Activated CD4-positive, CD25-positive, alpha-beta regulatory T cell treated with anti-CD3 and anti-CD28 coated beads, Interleukin-2, amount 50 U/mL, for 72 hours (primary cell): Measurements from ENCODE around the gene LOXHD1.

ENCODE experiments used
- DNase-seq: peaks from one replicate; pipeline ENCODE4 v3.0.0; 2021

Gene LOXHD1, protein sequence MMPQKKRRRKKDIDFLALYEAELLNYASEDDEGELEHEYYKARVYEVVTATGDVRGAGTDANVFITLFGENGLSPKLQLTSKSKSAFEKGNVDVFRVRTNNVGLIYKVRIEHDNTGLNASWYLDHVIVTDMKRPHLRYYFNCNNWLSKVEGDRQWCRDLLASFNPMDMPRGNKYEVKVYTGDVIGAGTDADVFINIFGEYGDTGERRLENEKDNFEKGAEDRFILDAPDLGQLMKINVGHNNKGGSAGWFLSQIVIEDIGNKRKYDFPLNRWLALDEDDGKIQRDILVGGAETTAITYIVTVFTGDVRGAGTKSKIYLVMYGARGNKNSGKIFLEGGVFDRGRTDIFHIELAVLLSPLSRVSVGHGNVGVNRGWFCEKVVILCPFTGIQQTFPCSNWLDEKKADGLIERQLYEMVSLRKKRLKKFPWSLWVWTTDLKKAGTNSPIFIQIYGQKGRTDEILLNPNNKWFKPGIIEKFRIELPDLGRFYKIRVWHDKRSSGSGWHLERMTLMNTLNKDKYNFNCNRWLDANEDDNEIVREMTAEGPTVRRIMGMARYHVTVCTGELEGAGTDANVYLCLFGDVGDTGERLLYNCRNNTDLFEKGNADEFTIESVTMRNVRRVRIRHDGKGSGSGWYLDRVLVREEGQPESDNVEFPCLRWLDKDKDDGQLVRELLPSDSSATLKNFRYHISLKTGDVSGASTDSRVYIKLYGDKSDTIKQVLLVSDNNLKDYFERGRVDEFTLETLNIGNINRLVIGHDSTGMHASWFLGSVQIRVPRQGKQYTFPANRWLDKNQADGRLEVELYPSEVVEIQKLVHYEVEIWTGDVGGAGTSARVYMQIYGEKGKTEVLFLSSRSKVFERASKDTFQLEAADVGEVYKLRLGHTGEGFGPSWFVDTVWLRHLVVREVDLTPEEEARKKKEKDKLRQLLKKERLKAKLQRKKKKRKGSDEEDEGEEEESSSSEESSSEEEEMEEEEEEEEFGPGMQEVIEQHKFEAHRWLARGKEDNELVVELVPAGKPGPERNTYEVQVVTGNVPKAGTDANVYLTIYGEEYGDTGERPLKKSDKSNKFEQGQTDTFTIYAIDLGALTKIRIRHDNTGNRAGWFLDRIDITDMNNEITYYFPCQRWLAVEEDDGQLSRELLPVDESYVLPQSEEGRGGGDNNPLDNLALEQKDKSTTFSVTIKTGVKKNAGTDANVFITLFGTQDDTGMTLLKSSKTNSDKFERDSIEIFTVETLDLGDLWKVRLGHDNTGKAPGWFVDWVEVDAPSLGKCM (N-terminal part only)

DNA sequence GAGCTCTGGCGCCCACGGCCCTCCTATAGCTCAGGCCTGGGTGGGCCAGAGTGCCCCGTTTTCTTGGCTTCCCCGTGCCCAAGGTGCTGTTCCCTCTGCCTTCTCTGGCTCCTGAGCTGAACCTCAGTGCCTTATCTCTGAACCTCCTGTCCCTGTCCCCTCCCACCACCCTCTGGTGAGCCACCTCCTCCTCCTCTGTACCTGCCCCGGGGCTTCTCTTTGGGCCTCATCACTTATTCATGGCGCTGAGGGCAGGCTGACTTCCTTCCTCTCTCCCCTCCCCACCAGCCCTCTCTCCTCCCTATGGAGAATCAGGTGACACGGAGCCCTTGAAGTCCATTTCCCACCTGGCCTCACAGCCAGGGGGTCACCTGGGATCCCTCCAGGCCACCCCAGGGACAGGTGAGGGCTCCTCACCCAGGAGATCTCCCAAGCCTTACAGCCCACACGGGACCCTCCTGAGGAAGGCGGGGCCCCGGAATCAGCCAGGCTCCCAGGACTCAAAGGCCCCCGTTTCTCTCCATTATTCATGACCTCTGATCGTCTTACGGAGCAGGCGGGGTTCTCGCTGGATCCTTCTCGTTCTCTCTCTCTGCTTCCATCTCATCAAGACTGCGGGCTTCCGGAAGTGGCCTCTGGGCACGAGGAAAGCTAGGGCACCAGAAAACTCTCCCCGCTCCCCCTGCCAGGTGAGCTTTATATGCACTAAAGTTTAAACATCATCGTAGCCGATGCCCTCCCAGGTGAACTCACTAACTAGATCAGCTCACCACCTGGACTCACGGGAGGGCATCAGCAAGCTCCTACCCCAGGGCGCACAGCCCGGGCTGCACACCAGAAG lies at the start of gene LOXHD1:
Gene LOXHD1 (minus strand): TSS at position 106 of the 841 bp plus-strand sequence. CDS start 187 bp downstream, outside the sequence.
- no peak for DNase-seq

DNA sequence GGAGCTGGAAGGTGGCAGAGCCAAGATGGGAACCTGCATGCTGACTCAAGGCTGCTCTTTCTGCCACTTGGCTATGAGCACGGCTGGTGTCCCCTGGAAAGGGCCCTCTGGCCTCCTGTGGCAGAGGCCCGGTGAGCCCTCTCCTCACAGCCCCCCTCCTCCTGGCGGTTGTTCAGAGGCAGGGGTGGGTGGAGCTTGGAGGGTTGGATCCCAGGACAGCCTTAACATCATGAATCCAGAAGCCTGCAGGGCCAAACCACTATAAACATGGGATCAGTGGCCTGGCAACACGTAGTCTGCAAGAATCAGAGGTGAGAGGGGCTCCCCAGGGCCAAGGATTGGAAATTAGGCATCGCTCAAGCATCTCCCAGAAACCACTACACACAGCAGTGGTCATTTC lies 48.5 kb upstream of the LOXHD1 start:
- DNase-seq = no peak

DNA sequence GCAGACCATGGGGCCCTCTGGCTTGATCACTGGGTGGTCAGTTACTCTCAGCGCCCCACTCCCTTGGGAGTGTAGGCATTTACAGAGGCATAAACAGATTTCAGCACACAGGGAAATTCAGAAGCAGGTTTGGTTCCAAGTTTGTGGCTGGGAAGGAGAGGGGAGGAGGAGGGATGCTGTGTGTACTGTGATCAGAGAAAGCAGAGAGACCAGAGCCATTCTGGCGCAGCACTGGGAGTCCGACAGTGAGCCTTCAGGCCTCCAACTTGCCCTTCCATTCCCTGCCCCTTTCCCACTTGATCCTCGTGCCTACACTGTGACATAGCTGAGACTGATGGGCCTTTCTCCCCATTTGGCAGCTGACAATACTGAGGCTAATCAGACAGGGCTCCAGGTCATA lies 47.8 kb upstream of the LOXHD1 start:
- no peak for DNase-seq

DNA sequence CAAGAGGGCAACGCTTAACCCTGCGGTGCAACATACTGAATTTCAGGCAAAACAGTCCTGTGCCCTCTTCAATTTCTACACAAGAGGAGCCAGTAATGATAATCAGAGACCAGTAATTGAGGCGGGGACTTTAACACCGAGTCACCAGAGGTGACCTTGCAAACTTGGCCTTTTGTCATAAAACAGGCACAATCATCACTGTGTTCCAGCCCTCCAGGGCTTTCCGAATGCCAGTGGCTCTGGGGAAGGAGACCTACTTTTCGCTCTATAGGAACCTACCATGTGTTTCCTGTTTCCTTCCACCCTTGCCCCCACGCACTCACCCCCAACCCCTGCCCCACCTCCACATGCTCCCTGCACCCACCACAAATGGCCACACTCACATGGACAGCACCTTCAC lies 47.2 kb upstream of the LOXHD1 start:
- no peak for DNase-seq

DNA sequence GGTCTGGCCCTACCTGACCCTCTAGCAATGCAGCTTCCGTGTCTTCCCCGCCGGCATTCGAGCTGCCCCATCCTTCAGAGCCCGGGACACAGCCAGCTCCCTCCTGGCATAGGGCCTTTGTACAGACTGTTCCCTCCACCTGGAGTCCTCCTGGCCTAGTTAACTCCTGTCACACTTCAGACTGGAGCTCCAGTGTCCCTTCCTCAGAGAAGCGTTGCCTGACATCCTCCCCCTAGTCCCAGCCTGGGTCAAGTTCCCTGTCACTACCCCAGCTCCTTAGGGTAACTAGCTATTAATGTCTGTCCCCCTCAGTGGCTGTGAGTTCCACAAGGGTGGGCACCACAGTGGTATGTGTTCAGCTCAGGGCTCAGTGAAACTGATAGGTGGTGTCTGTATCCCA lies 45.5 kb upstream of the LOXHD1 start:
- no peak for DNase-seq

DNA sequence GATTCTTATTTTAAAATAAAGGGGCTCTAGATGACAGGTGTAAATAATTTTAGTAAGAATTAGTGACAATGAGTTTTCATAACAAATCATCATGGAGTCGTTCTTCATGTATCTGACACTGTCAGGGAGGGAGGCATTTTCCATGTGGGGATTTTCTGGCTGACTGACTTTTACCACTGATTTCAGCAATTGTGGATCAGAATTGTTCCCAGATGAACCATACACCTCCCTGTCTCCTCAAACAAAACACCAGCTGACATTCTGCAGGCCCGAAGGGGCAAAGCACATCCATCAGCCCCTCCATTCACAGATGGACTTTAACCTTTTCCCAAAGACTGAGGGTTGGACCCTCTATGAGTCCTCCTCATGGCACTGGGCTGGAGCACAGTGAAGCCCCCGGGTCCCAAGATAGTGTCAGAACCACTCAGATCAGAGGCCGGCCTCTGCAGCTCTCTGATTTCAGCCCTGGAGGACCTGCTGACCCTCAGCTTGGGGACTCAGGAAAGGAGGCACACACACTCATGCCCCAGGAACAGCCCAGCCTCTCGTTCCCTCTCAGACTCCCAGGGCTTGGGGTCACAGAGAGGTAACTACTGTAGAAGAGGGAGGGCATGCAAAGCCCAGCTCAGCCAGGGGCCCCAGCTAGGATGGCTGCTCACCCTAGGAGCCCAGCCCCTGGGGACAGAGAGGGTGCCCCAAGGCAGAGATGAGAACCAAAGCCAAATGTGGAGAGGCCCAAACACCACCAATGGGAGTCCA lies 43.2 kb upstream of the LOXHD1 start:
- no peak for DNase-seq

DNA sequence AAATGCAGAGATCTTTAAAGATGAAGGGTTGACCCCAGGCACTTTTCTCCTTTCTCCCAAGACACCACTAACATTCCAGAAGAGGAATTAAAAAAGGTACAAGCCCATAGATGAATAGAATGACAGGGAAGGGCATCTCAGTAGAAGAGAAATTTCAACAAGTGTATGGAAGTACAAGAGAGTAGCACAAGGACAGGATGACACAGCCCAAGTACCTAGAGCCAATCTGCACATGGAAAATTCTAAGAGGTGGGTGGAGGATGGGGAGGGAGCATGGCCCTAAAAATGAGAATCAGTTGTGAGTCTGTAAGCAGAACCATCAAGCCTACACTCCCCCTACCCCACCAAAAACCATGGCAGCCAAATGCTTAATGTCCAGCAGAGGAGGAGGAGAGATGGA lies 39.7 kb upstream of the LOXHD1 start:
- no peak for DNase-seq

DNA sequence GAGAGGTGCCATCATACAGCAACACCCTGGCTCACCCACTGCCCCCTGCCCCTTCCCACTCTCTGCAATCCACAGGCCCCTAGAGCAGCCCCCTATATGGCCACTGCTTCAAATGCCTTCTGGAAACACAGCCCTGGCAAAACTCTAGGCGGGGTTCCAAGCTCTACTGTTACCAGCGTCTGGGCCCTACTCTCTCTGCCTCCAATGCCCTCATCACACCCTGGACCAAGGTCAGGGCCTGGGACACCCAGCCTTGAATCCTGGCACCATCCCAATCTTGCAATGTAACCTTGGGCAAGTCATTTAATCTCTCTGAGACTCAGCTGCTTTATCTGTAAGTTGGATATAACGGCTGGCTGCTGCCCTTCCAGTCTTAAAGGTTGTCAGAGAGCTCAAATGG lies 39.2 kb upstream of the LOXHD1 start:
- DNase-seq = no peak

DNA sequence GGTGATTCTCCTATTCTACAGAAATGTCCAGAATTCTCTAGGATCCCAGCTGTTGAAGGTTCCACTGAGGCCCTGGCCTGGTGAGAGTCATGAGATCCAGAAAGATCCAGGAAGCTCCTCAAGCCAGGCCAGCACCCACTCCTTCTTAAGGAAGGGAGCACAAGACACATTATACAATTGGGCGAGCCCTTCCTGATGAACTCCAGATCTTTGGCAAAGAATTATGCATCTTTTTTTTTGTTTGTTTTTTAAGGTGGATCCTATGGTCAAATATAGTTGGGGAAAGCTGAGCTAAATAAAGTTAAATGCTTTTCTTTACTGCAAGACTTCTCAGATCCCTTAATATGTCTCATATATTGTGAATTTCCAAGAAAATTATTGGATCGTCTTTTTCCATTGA lies 37.0 kb upstream of the LOXHD1 start:
- no peak for DNase-seq

DNA sequence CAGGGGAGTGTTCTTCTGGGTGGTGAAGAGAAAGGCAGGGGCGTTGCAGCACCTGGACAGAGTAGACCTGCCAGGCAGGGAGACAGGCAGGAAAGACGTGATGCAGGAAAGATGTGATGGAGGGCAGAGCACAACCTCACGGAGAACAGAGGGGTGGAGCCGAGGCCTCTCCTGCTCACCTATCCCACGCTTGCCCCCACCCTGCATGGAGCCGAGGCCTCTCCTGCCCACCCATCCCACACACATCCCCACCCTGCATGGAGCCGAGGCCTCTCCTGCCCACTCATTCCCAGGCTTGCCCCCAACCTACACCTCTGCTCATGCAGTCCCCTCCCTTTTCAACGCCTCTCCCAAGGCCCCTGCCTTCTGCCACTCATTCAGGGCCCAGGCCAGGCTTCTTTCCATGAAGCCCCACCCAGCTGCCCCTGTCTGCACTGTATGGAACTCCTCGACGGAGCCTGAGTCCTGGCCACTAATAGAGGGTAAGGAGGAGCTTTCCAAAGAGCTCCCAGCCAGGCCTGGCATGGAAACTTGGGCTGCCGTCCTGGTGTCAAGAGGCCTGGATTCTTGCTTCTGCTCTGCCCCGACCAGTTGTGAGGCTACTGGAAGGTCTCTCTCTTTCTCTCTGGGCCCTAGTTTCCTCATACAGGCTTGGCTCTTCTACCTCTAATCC lies 32.0 kb upstream of the LOXHD1 start:
- no peak for DNase-seq

DNA sequence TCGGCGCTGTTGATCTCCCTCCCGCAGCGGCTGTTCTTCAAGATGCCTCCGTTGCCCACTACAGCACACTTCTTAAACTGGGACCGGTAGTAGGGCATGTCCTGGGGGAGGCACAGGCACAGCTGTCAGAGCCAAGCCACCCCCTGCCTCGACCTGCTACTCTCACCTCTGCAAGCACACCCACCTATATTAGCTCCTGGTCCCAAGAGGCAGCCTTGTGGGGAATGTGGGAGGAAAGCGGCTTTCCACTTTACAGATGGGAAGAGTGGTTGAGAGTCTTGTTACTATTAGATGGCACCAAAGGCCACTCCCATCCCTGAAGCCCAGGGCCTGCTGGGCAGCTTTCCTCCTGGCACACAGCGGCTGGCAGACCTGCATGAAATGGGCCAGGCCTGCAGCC lies 29.2 kb upstream of the LOXHD1 start:
- no peak for DNase-seq

DNA sequence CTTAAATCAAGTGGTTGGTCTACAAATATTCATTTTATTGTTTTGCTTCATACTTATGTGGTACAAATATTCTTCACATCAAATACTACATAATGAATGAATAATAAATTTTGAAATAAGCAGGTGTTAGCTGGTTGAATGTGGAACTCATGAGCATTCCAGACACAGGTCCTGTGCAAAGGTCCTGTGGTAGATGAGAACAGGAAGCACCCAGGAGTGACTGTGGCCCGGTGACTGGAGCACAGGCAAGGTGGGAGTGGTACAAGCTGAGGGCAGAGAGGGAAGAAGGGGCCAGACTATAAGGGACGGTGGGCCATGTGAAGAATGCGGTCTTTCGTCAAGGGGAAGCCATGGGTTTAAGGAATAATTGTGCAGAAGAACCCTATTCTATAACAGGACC lies 26.2 kb upstream of the LOXHD1 start:
- DNase-seq = no peak

DNA sequence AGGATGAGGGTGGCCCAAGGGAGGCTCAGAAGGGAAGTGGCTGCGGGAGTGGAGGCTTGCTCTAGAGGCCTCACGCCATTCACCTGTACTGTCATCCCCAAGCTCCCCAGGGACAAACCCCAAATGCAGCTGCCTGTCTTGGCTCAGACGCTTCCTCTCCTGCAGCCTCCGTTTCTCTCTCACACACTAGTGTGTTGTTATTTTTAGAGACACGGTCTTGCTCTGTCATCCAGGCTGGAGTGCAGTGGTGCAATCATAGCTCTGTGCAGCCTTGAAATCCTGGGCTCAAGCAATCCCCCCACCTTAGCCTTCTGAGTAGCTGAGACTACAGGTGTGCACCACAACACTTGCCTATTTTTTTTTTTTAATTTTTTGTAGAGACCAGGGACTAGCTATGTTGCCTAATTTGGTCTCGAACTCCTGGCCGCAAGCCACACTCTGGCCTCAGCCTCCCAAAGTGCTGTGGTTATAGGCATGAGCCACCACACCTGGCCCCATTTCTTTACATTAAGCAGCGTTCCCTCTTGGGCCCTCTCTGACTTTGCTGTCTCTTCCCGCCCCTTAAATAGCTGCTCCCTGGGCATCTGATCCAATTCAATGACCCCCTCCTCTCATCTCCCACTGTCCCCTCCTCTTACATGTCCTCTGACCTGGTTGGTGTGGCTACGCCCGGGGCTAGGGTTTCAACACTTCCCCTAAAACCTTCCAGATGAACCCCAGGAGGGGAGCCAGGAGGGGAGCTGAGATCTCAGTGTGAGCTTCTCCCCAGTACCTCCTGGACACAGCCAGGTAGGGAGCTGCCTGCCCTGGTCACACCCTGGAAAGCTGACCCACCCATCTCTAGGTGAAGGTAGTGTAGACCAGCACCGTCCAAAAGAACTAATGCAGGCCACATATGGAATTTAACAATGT lies 24.0 kb upstream of the LOXHD1 start:
- no peak for DNase-seq

DNA sequence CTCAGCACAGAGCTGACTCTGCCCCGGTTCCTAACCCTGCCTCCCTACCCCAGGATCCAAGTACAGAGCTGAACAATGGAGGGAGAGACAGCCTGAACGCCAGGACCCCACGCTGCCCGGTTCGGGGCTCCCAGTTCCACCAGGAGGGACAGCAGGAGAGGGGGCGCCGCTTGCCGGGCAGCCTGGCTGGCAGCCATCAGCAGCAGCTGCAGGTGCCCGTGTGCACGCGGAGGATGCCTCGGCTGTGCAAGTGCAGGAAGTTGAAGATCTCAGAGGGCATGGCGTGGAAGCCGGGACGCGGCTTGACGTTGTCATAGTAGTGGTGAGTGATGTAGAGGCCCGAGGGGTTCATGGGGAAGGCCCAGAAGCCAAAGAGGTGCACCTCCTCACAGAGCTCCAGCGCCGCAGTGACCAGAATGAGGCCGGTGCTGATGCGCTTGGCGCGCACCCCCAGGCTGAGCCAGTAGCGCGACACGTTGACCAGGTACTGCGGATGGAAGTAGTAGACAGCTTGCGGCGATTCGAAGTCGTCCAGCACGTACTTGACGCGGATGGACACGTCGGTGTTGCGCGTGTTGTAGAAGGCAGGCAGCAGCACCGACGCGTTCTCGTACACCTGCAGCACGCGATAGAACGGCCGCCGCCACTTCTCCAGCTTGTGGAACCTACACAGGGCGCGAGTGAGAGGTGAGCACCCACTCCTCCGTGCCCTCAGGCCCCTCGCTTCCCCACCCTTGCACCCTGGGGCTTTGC lies 23.0 kb upstream of the LOXHD1 start:
- no peak for DNase-seq

DNA sequence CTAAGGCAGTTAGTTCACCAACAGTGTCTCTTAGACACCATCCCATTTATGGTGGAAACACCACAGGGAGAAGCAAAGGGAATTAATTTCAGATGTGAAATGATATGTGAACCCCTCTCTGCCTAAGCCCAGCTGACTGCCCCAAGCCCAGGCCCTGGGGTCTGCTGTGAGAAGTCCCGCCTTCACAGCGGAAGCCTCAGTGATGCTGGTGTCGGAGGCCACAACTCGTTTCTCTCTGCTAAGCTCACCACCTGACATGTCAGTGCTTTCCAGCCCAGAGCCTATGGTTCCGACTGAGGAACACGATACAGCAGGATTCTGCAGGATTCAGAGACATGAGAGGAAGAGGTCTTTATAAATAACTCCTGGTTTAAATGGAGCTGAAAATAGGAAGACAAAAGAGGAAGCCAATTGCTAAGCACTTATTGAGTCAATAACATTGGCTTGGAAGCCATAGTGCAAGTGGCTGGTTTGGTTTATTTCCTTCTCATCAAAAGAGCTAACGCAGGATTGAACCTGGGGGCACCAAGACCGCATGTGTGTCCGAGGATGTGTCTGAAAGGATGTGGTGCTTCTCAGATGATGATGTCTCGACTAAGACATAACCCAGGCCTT lies 21.9 kb upstream of the LOXHD1 start:
- no peak for DNase-seq

DNA sequence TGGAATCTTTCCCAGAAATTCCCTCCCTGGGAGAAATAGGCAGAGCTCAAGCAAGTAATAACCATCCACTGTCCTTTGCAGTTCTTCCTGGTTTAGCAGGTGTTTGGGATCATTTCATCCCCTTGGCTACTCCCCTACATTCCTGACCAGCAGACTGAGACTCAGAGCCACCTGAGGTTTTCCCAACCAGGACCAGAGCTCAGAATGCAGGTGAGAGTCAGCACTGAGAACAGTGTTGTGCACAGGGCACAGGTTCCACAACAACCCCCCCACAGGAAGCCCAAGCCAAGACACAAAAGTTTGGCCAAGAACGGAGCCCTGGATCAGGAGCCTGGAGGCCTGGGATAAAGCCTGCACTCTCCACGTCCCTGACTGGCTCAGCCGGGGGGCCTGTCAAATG lies 21.0 kb upstream of the LOXHD1 start:
- DNase-seq = no peak

DNA sequence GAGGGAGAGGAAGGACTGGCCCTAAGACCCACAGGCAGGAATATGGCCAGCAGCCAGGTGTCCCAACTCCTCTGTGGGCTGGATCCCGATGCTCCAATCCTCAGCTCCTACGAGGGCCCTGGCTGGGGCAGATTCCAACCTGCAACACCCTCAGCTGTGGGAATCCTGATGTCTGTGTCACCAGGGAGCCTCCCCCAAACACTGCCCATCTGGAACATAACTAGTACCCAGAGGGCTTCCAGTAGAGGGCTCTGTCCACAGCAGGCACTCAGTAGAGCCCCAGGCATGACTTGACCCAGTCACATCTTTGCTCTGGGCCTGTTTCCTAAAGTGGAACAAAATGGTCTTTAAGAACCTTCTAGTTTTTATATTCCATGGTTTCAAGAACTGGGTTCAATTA lies 20.6 kb upstream of the LOXHD1 start:
- DNase-seq = no peak

DNA sequence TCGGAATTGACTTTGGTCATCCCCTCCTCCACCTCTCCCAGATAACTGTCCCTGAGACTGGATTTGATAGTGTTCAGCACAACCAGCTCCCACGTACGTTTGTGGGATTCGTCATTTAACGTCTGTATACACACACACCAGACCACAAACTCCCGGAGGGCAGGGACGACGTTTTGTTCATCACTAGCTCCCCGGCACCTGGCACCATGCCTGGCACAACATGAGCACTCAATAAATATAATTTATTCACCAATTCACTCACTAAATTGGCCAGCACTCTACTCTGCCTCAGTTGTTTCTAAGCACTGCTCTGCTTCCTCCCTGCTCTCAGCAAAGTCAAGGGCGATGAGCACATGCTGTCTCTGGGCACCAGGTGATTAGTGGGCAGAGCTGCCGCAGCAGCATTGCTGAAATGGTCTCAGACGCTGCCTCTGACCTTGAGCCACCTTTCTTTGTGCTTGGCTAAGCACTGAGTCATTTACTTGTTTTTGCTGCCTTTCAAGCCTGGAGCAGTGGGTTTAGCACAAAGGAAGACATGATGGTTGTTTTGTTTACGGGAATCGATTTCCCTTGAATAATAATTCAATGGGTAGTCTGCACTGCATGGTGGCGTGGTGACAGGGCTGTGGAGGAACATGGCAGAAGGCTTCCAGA lies 19.3 kb upstream of the LOXHD1 start:
- no peak for DNase-seq
